ENCODE measurements around the gene MIB1. TPM values are rescaled to one million over a fixed set of nuclear protein-coding genes. Genes with fewer than 3 reads are reported as not detected.
"Not testable (repeated sequence)": the region's sequence is repeated elsewhere in the genome, so short reads cannot be mapped to it uniquely, and the experiment has no call there.

Gene MIB1
- polyA plus RNA-seq, 3 donors from 2014 or later = 1.9 to 6.4 (median 5.0) TPM

DNA sequence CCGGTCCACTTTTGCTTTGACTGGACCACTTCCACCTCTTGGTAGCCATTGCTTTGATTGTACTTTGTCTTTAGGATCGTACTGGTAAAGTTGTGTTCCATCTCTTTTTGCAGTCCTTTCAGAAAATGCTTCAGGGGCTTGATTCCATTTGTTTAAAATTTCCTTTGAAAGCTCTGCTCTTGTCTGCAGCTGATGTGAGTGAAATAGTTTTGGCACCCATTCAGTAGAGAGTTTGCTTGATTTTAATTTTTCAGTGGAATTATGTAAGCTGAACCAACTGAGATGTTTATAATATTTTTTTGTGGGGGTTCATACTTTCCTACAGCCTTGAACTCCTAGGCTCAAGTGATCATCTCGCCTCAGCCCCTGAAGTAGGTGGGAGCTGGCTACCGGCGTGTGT is 7.6 kb upstream of the MIB1 start:
- DNase-seq = no peak
- Mint-ChIP-seq H3K36me3 (peaks cover 0 to 4% (median 3%) of the 10 kb centered on the region in 3 donors), H3K9me3 (peaks cover 0 to 2% (median 0%) of the 10 kb centered on the region in 6 donors), H3K27me3 (ENCODE audit: low read depth in 3 of 3) (peaks cover 0 to 19% (median 2%) of the 10 kb centered on the region in 3 donors), H3K4me3 (no peak overlapping the region), H3K4me1 (peaks cover 0 to 2% of the 10 kb centered on the region in 2 donors), H3K27ac (no peak overlapping the region)

DNA sequence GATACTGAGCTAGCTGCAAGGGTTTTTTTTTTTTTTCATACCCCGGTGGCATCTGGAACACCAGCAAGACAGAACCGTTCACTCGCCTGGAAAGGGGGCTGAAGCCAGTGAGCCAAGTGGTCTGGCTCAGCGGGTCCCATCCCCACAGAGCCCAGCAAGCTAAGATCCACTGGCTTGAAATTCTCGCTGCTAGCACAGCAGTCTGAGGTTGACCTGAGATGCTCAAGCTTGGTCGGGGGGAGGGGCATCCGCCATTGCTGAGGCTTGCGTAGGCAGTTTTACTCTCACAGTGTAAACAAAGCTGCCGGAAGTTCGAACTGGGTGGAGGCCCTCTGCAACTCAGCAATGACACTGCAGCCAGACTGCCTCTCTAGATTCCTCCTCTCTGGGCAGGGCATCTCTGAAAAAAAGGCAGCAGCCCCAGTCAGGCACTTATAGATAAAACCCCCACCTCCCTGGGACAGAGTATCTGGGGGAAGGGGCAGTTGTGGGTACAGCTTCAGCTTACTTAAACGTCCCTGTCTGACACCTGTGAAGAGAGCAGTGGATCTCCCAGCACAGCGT is 5.1 kb upstream of the MIB1 start:
- peaks cover 8 to 9% of the 10 kb centered on the region in 2 donors for H3K4me1 Mint-ChIP-seq
- H3K4me3 Mint-ChIP-seq = peak overlapping the region in 1 of 5 donors; percentile 63
- peak overlapping the region in 4 of 6 donors; percentile 39 to 93 (median 72) for H3K27ac Mint-ChIP-seq
- H3K27me3 Mint-ChIP-seq (ENCODE audit: low read depth in 3 of 3) = peaks cover under 1 to 24% (median 10%) of the 10 kb centered on the region in 3 donors
- peak; percentile 24 to 84 (median 32) for DNase-seq
- H3K36me3 Mint-ChIP-seq = peaks cover 0 to 4% (median 3%) of the 10 kb centered on the region in 3 donors
- H3K9me3 Mint-ChIP-seq = peaks cover 0 to 2% (median 0%) of the 10 kb centered on the region in 6 donors

GRCh38 chr18:21736926-21737325 is 3.7 kb upstream of the MIB1 start:
- not testable (repeated sequence) for DNase-seq, H3K9me3 Mint-ChIP-seq, H3K36me3 Mint-ChIP-seq, H3K4me3 Mint-ChIP-seq
- Mint-ChIP-seq H3K27ac (peak overlapping the region in 1 of 6 donors; percentile 93), H3K4me1 (peaks cover 11% of the 10 kb centered on the region in 2 donors), H3K27me3 (ENCODE audit: low read depth in 3 of 3) (peaks cover 3 to 27% (median 14%) of the 10 kb centered on the region in 3 donors)

- DNase-seq = no peak
- H3K9me3 Mint-ChIP-seq = peaks cover 0 to 2% (median 0%) of the 10 kb centered on the region in 6 donors
- peaks cover 0 to 4% (median 3%) of the 10 kb centered on the region in 3 donors for H3K36me3 Mint-ChIP-seq
- peaks cover 3 to 26% (median 14%) of the 10 kb centered on the region in 3 donors for H3K27me3 Mint-ChIP-seq (ENCODE audit: low read depth in 3 of 3)
- H3K27ac Mint-ChIP-seq = peak overlapping the region; percentile 84 to 98 (median 96)
- H3K4me3 Mint-ChIP-seq = peak overlapping the region; percentile 92 to 97 (median 95)
- peaks cover 30 to 41% of the 10 kb centered on the region in 2 donors for H3K4me1 Mint-ChIP-seq
Observed at GRCh38 chr18:21739604-21740537, 721 bp upstream of the MIB1 start.

- H3K4me3 Mint-ChIP-seq = peak overlapping the region in 4 of 5 donors; percentile 79 to 84 (median 82)
- H3K27me3 Mint-ChIP-seq (ENCODE audit: low read depth in 3 of 3) = peaks cover 3 to 19% (median 14%) of the 10 kb centered on the region in 3 donors
- H3K4me1 Mint-ChIP-seq = peaks cover 31 to 49% of the 10 kb centered on the region in 2 donors
- no peak for DNase-seq
- no peak overlapping the region for H3K27ac Mint-ChIP-seq
- H3K36me3 Mint-ChIP-seq = peaks cover 0 to 4% (median 2%) of the 10 kb centered on the region in 3 donors
- peaks cover 0 to 2% (median 0%) of the 10 kb centered on the region in 6 donors for H3K9me3 Mint-ChIP-seq
Observed at GRCh38 chr18:21741312-21741561, 645 bp downstream of the MIB1 start.

DNA sequence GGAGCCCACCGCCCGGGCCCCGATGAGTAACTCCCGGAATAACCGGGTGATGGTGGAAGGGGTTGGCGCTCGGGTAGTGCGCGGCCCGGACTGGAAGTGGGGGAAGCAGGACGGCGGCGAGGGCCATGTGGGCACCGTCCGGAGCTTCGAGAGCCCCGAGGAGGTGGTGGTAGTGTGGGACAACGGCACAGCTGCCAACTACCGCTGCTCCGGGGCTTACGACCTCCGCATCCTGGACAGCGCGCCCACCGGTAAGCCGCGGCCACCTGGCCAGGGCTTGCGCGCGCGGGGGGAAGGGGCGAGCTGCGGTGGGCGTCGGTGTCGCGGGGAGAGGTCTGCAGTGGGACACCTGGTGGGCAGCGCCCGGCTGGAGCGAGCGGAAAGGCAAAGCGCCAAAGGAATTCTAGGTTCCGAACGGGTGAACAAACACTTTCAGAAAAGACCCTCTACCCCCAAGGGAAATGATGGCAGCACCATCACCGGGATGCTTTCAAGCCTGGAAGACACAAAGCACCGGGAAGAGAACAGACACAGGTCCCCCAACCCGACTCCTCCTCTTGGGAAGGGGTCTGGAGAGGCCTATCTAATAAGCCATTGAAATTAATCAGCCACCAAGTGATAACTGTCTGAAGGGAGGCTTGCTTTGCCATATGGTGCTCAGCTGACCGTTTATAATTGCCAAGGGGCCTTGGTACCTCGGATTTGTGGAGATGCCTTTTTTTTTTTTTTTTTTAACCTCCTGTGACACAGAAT is 1.1 kb downstream of the MIB1 start:
- Mint-ChIP-seq H3K27me3 (ENCODE audit: low read depth in 3 of 3) (peaks cover 3 to 17% (median 14%) of the 10 kb centered on the region in 3 donors), H3K27ac (peak overlapping the region; percentile 56 to 88 (median 78)), H3K36me3 (no peaks in the 10 kb centered on the region), H3K4me1 (peaks cover 33 to 54% of the 10 kb centered on the region in 2 donors), H3K4me3 (peak overlapping the region; percentile 79 to 84 (median 84)), H3K9me3 (no peaks in the 10 kb centered on the region)
- no peak for DNase-seq

DNA sequence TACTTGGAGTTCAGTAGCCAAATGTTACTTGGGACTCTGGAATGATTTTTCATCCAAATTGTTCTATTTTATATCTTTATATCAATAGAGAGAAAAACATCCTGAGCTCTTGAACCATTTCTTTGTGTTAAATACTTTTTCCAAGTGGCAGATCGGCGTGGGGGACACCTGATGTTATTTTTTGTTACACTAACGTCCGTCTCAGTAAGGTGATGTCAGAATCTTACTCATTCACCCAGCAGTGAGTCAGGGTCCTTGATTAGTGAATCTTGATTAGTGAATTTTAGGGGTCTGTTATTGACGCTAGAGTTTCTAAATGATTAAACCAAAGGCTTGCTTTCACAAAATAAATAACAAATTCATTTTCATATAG is 1.7 kb downstream of the MIB1 start:
- no peaks in the 10 kb centered on the region for H3K36me3 Mint-ChIP-seq
- peak overlapping the region; percentile 79 to 84 (median 84) for H3K4me3 Mint-ChIP-seq
- peaks cover 33 to 60% of the 10 kb centered on the region in 2 donors for H3K4me1 Mint-ChIP-seq
- no peaks in the 10 kb centered on the region for H3K9me3 Mint-ChIP-seq
- DNase-seq = no peak
- H3K27ac Mint-ChIP-seq = peak overlapping the region; percentile 56 to 88 (median 78)
- peaks cover 3 to 17% (median 14%) of the 10 kb centered on the region in 3 donors for H3K27me3 Mint-ChIP-seq (ENCODE audit: low read depth in 3 of 3)

DNA sequence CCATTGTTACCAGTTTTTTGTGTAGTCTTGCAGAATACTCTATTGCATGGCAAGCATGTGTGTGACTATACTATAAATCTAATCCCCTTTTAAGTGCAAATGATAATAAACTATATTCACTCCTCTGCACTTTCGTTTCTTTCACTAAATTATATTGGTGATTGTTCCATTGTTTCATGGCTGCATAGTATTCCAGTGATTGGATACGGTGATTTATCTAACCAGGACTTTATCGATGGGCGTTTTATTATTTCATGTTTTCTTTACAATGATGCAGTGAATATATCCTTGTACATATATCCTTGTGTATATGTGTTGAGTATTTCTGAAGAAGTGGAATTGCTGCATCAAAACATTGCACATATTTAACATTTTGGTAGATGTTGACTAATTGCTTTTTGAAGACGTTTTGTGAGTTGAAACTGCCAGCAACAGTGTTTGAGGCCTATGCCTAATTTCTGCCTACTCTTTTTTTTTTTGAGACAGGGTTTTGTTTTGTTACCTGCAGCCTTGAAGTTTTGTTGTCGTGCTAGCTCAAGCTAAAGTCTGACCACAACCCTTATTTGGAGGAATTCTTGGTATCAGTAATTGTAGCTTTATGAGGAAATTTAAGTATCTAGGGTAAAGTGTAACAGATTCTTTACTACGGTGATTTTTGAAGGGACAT is 2.7 kb downstream of the MIB1 start:
- H3K4me1 Mint-ChIP-seq = peaks cover 43 to 69% of the 10 kb centered on the region in 2 donors
- H3K4me3 Mint-ChIP-seq = peak overlapping the region; percentile 21 to 72 (median 50)
- peaks cover 3 to 12% (median 9%) of the 10 kb centered on the region in 3 donors for H3K27me3 Mint-ChIP-seq (ENCODE audit: low read depth in 3 of 3)
- no peak for DNase-seq
- no peaks in the 10 kb centered on the region for H3K9me3 Mint-ChIP-seq
- no peaks in the 10 kb centered on the region for H3K36me3 Mint-ChIP-seq
- H3K27ac Mint-ChIP-seq = peak overlapping the region in 3 of 6 donors; percentile 18 to 61 (median 25)

DNA sequence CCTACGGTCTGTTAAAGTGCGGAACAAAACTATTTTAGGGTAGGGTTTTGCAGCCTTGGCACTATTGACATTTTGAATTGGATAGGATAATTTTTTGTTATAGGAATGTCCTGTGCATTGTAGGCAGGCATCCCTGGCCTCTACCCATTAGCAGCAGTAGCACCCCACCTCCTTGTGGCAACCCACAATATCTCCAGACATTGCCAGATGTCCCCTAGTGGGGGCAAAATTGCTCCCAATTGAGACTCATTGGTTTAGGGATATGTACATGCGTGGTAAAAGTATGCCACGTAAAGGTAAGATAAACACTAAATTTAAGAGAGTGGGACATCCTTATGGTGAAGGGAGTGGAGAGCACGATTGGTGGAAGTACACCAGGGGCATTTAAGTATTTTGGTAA is 4.6 kb downstream of the MIB1 start:
- Mint-ChIP-seq H3K36me3 (no peaks in the 10 kb centered on the region), H3K9me3 (no peaks in the 10 kb centered on the region), H3K4me3 (no peak overlapping the region), H3K27me3 (ENCODE audit: low read depth in 3 of 3) (peaks cover 3 to 10% (median 6%) of the 10 kb centered on the region in 3 donors), H3K27ac (no peak overlapping the region), H3K4me1 (peaks cover 41 to 70% of the 10 kb centered on the region in 2 donors)
- no peak for DNase-seq

DNA sequence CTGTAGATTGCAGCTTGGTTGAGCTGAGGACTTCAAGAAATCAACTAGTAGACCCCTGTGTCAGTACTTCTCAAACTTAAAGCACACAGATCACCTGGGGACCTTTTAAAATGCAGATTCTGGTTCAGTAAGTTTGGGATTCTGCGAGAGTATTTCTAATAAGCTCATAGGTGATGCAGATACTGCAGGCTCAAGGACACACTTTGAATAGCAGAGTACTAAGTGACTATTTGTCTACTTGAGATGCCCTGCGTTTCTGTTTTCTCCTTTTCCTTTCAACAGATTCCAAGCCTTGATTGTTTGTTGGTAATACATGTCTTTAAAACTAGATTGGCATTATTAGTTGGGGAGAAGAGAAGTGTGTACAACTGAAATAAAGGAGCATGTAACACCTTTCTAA is 6.7 kb downstream of the MIB1 start:
- no peak for DNase-seq
- H3K9me3 Mint-ChIP-seq = no peaks in the 10 kb centered on the region
- no peak overlapping the region for H3K4me3 Mint-ChIP-seq
- peaks cover 37 to 66% of the 10 kb centered on the region in 2 donors for H3K4me1 Mint-ChIP-seq
- H3K27ac Mint-ChIP-seq = peak overlapping the region in 2 of 6 donors; percentile 35 to 75
- H3K27me3 Mint-ChIP-seq (ENCODE audit: low read depth in 3 of 3) = peaks cover 0 to 2% (median 0%) of the 10 kb centered on the region in 3 donors
- H3K36me3 Mint-ChIP-seq = peaks cover 0 to 3% (median 3%) of the 10 kb centered on the region in 3 donors

DNA sequence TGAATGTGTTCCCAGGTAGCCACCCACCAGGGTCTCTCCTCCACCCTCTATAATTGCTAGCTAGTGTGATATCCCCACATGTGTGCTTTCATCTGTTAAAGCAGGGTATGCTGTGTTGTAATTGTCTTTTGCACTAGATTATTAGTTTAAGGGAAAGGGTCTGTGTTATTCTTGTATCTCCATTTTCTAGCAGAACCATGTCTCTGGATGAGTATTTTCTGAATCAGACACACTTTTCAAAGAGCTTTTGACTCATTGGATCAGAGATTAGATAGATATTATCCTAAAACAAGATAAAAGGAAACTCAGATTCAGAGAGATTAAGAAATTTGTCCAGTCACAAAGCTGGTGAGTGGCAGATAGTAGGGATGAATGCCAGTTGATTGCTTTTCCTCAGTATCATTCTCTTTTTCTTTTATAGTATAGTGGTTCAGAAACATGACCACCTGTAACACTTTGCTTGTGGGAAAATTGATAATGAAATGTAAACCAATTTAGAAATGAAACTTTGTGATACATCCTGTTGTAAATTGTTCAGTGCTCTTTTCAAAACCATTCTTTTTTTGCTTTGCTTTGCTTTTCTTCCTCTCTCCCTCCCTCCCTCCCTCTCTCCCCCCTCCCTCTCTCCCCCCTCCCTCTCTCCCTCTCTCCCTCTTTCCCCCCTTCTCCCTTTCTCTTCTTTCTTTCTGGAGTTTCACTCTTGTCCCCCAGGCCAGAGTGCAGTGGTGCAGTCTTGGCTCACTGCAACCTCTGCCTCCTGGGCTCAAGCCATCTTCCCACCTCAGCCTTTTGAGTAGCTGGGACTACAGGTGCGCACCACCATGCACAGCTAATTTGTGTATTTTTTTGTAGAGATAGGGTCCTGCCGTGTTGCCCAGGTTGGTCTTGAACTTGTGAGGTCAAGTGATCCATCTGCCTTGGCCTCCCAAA is 7.4 kb downstream of the MIB1 start:
- Mint-ChIP-seq H3K36me3 (peaks cover 0 to 3% (median 3%) of the 10 kb centered on the region in 3 donors), H3K9me3 (no peaks in the 10 kb centered on the region), H3K4me1 (peaks cover 33 to 59% of the 10 kb centered on the region in 2 donors), H3K4me3 (peak overlapping the region in 1 of 5 donors; percentile 29), H3K27ac (peak overlapping the region in 4 of 6 donors; percentile 23 to 76 (median 53)), H3K27me3 (ENCODE audit: low read depth in 3 of 3) (no peaks in the 10 kb centered on the region)
- DNase-seq = no peak

DNA sequence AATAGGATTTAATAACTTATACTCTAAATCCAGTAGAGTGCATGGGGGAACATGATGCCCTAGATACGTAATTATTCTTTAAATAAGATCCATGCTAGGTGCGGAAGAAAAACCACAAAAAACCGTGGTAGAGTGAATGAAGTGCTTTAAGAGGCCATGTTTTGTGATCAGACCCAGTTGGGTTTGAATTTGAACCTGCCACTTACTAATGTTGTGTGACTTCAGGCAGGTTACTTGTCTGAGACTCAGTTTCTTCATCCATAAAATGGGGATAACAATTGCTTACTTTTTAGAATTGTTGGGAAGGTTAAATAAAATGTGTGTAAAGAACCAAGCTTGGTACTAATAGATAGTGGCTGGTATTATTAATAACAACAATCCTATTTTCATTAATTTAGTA is 17.2 kb downstream of the MIB1 start:
- DNase-seq = no peak
- Mint-ChIP-seq H3K4me3 (no peak overlapping the region), H3K9me3 (no peaks in the 10 kb centered on the region), H3K27ac (no peak overlapping the region), H3K4me1 (peaks cover 17 to 47% of the 10 kb centered on the region in 2 donors), H3K36me3 (no peaks in the 10 kb centered on the region), H3K27me3 (ENCODE audit: low read depth in 3 of 3) (no peaks in the 10 kb centered on the region)

All from immature natural killer cell (primary cell).